HUDEP-2 (cell line): ENCODE results near the gene KIF3B.
A peak's percentile ranks its signal among the peaks of the same experiment; 100 is the strongest.
"Not testable (repeated sequence)": the region's sequence is repeated elsewhere in the genome, so short reads cannot be mapped to it uniquely, and the experiment has no call there.

Experiments used
- DNase-seq, 76 experiments: peaks; one replicate each; lab custom pipeline; 2025; ENCODE audit not compliant: unreplicated experiment in 76 of 76; lab: John Stamatoyannopoulos, UW

Gene KIF3B

DNA sequence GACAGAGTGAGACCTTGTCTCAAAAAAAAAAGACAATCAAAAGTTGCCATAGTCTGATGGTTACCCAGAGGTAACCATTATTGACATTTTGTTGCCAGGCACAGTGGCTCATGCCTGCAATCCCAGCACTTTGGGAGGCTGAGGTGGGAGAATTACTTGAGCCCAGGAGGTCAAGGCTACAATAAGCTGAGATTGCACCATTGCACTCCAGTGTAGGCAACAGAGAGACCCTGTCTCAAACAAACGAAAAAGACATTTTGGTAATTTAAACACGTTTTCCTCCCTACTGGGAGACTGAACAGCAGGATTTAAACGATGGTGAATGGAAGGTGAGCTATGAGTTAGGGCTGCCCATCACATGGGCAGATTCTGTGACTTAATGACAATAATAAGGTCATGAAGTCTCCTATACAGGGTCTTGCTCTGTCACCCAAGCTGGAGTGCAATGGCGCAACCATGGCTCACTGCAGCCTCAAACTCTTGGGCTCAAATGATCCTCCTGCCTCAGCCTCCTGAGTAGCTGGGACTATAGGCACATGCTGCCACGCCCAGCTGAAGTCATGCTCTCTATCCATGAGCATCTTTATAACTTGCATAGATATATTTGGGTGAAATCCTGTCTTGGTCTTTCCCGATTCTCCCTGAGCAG is 76.5 kb downstream of the KIF3B start:
- DNase-seq: no peak

DNA sequence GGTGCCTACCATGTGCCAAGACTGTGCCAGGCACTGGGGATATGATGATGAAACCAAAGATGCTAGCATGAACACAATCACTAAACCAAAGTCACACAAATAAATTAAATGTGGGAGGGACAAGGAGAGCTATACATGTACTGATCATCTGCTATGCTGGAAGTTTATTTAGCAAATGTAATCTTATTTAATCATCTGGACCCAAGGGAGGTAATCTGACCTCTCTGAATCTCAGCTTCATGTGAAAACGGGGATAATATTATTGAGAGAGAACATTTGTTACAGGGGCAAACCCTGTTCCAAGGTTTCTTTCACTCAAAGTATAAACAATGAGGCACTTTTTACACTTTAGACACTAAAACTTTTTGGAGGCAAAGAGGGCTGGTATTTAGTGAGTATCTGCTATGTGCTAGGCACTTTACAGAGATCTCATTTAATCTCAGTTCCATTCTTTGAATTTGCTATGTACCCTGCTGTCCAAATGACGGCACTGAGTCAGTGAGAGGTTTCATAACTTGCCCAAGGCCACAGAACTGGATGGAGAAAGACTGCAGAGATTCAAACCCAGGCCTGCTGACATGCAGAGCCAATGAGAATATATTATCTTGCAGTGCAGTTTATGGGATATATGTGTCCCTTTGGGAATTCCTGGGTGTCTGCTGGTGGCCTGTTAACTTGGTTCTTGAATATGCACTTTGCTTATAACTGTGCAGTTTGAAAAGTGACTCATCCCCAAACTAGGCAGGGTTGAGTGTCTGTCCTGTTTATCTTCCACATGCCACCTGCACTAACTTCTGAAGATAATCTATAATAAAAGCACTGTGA is 77.4 kb downstream of the KIF3B start:
- peak in 24 of 76 experiments; percentile 4 to 53 (median 31) for DNase-seq

DNA sequence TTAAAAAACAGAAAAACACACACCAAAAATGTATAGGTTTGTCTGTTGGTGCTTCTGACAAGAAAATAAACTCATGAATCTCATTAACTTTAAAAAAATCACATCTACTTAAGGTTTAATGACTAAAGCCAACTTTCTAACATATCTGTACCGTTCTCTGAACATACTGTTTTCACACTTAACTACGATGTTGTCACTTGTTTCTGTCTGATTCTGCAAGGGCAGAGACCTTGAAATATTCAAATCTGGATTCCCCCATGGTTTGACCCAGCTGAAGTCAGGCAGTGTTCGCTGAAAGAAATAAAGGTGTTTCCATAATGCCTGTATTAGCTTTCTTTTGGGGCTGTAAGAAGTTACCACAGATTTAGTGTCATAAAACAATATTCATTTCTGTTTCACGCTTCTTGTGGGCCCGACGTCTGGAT is 78.0 kb downstream of the KIF3B start:
- no peak for DNase-seq

DNA sequence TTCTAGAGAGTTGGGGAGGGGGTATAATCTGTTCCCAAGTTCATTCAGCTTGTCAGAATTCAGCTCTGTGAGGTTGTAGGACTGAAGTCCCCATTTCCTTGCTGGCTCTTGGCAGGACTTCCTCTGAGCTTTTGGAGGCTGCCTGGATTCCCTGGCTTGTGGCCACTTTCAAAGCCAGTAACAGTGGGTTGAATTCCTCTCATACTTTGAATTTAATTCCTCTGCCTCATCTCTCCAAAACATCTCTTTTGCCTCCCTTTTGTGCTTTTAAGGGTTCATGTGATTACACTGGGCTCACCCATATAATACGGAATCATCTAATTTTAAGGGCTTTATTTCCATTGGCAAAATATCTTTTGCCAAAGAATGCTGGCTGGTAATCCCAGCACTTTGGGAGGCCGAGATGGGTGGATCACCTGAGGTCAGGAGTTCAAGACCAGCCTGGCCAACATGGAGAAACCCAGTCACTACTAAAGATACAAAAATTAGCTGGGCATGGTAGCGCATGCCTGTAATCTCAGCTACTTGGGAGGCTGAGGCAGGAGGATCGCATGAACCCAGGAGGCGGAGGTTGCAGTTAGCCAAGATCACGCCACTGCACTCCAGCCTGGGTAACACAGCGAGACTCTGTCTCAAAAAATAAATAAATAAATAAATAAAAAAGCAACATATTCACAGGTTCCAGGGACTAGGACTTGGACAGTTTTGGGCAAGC is 78.6 kb downstream of the KIF3B start:
- not testable (repeated sequence) for DNase-seq

DNA sequence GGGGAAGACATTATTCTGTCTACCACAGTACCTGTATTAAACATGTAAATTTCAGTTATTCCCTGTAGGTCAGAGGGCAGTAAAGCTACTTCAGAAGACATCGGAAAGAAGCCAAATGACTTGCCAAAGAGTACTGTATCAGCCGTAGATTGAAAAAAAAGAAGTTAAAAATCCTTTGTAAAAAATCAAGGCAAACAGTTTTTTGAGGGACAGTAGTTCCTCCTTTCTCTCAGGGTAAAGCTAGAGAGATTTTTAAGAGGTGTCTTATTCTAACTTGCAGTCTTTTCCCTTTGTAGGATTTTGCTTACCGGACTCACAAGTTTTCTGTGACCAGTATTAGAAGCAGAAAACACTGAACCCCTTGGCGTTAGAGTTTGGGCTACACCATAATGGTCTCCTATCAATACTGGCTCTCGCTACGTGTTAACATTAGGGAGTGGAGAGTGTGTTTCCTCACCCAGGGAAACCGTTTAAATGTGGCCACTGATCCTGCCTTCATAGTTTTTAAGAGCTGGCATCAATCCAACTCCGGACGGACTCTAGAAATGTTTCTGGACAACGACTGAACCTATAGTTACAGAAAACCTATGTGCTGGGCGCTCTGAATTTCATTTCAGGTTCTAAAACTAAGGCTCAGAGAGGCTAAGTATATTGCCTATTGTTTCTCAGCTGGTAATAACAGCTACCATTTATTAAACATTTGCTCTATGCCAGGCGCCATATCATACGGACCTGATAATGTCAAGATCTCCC is 79.3 kb downstream of the KIF3B start:
- no peak for DNase-seq

DNA sequence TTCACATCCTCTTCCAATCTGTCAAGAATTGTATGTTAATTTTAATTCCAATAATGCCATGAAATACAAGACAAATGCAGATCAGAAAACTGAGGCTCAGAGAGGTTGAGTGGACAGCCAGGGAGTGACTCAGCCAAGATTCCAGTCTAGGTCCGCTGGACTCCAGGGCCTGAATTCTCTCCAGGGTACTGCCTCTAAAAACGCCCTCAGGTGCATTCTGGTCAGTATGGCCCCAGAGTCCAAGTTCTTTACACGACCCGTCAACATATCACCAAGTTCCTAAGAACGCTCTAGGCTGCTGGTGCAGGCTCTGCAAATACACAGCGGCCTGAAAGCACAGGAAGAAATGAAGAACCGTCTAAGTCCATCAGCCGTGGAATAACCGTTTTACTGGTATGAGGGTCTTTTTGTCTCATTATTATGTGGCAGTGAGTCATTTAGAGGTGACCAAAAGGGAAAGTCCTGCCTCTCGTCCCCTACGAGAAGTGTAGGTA is 80.0 kb downstream of the KIF3B start:
- DNase-seq: peak in 5 of 76 experiments; percentile 33 to 59 (median 47)

DNA sequence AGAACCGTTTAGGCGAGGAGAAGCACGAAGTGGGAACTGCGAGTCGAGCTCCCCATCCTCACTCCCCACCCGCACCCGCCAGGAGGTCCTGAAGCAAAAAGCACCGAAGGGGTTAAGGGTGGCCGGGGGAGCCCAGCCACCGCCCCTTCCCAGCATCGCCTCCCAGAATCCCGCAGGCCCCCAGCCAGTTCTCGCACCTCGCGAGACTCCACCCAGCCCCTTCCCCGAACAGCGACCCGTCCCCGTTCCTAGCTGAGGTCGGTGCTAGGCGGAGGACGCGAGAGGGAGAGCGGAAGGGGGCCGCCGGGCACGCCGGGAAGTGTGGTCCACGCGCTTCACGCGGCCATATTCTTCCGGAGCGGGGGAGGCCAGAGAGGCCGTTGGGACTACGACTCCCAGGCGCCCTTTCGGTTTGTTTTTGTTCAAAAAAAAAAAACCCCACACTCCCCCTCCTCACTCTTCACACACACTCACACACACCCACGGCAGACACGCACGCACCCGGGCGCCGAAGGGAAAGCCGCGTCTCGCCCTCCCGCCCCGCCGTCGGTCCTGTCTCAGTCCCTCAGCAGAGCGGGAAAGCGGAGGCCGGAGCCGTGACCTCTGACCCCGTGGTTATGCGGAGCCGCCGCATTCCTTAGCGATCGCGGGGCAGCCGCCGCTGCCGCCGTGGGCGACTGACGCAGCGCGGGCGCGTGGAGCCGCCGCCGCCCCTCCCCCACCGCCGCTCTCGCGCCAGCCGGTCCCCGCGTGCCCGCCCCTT is 80.6 kb downstream of the KIF3B start, which contains the start of gene ASXL1:
ASXL1 (plus strand) TSS at position 463 of the 763 bp plus-strand sequence. CDS start 445 bp downstream, outside the sequence.
- peak in 74 of 76 experiments; percentile 37 to 96 (median 85) for DNase-seq

DNA sequence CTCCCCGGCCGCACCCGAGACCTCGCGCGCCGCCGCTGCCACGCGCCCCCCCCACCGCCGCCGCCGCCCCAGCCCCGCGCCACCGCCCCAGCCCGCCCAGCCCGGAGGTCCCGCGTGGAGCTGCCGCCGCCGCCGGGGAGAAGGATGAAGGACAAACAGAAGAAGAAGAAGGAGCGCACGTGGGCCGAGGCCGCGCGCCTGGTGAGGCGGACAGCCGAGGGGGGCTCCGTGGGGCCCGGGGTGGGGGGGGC is 81.1 kb downstream of the KIF3B start:
- DNase-seq: peak in 4 of 76 experiments; percentile 43 to 64 (median 56)

DNA sequence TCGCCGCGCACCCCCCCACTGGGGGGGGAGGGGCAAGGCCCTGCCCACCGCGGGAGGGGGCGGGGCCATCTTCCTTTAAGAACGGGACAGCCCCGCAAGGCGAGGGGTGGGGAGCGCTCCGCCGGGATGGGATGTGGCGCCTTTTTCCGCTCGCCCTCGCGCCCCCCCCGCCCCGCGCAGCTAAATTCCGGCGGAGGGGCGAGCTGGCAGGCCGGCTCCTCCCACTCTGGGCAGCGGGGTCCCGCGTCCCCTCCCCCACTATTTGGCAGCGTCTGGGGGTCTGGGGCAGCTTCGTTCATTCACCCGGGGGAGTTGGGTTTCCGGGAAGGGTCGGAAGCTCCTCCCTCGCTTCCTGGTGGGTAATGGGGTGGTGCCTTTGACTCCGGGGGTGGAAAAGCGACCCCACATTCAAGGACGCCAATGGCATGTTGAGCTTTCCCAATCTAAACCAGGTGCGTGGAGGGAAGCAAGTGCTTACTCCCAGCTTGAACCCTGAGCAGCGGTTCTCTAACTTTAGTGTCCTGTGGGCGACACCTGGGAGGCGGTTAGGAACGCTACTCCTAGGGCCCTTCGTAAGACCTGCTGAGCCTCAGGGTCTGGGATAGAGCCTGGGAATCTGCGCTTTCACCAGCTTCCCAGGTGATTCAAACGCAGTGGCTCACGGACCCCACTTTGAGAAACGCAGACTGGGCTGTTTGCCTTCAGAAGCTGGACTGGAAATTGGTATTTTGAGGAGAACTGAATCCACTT is 81.6 kb downstream of the KIF3B start:
- peak in 50 of 76 experiments; percentile 17 to 70 (median 48) for DNase-seq

DNA sequence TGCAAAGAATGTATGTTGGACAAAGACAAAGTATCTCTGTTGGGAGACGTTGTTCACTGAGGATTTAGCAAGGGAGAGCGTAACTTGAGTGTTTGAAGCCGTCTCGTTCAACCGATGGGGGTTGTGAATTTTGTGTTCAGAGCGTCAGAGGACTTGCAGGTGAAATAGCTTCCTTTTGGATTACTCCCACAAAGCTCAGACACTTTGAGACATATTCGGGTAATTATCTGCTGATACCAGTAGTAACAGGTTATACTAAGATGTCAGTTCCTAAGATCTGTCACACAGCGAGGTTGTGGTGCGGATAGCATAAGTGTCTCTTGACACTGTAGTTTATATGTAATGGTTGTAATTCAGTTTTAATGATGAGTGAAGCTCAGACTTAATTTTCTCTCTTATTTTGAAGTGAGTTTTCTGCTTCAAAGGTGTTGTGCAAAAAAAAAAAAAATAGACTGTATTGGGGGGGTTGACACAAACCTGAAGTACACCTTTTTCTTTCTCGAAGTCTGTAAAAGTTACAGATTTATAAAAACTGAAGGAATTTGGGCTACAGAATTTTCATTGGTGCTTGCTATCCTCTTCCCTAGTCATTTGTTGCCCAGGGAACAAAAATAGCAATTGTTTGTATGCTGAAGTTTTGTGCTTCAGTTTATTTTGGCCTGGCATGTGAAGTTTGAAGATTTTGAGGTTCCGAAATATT is 82.3 kb downstream of the KIF3B start:
- DNase-seq: peak in 3 of 76 experiments; percentile 12 to 13 (median 13)

DNA sequence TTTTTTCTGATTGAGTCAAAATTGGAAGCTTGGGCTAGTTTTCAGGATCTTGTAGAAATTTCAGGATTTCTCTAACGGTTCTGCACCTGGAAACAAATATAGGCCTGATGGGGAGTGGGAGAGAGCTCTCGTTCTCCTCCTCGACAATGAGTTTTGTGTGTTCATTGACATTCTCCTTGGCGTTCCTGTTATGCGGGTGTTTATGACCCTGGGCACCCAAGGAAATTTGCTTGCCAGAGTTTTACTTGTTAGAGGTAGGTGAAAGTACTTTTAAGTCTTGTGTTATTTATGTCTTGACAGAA is 82.8 kb downstream of the KIF3B start:
- DNase-seq: no peak

DNA sequence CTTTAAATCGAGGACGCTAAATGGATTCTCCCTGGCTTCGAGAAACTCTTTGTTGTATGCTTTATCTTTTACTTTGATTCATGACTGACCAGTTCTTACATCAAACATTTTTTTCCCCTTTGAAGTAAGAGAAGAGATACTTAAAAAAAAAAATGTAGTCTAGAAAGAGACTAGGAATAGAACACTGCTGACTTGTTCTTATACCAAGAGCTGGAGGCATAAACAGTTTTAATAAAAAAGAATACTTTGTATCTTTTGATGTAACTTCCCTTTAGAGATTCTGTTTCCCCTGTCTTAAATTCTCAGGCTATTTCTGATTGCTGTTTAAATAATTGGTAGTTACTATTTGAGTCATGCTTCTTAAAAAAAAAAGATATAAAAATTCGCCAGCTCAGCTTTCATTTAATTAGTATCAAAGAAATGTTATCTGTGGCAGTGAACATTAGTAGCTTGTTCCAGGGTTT is 85.5 kb downstream of the KIF3B start:
- DNase-seq: no peak

DNA sequence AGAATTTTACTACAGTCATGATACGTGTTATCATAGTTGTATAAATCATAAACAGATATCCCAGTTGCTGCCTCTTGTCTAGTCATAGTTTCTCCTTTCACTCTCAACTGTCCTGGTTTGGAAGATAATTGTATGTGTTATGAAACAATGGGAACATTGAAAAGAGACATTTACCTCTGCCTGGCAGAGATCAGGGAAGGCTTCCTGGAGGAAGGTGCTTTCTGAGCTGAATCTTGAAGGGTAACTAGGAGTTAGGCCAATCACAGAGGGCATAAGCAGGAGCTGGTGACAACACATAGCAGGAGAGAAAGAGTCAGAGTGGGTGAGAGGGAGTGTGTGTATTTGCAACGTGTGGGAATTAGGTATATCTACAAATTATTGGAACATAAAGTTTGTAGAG is 86.0 kb downstream of the KIF3B start:
- DNase-seq: no peak

DNA sequence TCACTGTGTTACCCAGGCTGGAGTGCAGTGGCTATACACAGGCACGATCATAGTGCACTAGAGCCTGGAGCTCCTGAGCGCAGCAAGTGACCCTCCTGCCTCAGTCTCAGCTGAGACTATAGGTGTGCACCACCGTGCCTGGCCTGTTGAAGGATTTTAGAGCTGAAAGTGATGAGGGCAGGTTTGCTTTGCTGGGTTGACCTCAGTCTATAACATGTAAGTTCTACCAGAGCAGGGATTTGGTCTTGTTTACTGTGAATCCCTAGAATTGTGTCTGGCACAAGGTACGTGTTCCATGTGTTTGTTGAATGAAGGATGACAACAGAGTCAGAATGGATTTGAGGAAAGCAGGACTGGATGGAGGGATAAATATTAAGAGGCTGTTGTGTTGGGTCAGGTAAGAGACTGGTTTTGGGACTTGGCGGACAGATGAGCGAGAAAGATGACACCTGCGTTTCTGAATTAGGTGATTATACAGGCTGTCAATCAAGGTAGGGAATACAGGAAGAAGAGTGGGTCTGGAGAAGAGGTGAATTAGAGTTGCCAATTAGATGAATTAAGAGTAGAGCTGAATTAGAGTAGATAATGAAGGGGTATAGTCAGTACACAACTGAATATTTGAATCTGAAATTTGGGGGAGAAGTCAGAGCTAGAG is 87.2 kb downstream of the KIF3B start:
- no peak for DNase-seq

DNA sequence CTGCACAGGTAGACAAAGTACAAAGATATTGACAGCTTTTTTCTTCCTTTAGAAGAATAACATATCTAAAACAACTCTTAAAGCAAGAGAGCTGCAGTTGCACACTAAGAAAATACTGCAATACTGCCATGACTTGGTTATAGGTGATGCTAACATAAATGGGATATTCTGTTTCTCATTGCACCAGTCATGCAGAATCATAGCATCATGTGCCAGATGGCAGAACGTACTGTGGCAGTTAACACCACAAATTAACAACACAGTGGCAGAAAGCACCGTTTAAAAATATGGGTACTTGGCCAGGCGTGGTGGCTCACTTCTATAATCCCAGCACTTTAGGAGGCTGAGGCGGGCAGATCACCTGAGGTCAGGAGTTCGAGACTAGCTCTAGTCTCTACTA is 88.1 kb downstream of the KIF3B start:
- no peak for DNase-seq

DNA sequence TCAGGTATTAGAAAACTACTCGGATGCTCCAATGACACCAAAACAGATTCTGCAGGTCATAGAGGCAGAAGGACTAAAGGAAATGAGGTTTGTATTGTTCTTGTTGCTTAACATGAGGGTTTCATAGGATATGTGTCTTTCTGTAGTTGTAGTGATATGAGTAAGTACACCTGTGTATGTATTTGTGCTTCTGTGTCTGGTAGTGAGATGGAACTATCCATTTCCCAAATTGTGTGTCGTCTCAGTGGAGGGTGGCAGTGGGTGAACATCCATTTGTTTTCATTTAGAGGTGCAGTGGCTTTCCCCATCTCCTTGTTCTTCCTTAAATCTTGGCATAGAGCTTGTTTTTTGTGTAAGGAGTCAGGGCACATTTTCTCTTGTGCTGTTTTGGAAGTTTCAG is 88.9 kb downstream of the KIF3B start:
- no peak for DNase-seq

DNA sequence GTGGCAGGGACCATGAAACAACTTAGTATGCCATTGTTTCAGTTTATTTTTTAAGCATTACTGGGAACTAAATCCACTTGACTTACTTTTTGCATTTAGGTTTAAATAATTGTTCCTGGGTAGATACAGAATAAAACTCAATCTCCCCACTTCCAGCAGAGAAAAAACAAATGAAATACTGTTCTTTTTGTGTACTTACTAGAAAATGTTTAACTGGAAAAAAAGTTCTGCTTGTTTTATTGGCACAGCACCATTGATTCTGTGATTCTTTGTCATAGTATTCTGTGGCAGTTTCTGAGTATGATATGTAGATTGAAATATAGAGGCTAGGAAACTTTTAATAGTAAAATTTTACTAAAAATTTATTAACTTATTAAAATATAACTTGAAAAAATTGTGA is 90.9 kb downstream of the KIF3B start:
- no peak for DNase-seq

DNA sequence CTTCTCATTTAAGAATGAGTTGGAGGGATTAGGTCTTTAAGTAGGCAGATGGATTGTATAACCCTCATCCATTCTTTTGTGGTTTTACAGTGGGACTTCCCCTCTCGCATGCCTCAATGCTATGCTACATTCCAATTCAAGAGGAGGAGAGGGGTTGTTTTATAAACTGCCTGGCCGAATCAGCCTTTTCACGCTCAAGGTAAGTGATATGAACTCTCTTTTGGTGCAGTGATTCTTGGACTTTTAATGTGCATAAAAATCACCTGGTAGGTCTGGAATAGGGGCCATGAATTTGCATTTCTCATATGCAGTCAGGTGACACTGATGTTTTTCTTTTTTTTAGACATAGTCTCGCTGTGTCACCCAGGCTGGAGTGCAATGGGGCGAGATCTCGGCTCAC is 91.5 kb downstream of the KIF3B start:
- no peak for DNase-seq
